ENCODE data around the gene SLC22A4.

SLC22A4 gene

DNA sequence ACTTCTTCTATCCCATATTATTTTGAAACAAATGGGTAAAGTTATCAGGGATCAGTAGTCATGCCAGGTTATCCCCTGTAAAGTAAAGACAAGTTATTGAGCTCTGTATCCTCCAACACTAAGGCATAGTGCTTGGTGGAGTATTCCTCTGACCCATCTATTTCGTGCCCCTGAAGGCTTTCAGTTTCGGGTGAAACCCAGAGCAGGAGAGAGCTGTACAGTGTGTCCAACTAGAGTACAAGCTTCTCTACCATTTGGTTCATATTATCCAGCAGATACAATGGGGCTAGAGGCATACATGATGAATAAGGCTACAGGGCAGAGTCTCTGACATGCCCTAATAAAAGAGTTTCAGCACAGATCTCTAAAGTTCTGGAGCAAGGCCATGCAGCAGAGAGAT is 3.2 kb upstream of the SLC22A4 start:
- no peak overlapping the region for H3K4me3 ChIP-seq (ENCODE audit: low read length)
- TF ChIP-seq, protein P1, sequence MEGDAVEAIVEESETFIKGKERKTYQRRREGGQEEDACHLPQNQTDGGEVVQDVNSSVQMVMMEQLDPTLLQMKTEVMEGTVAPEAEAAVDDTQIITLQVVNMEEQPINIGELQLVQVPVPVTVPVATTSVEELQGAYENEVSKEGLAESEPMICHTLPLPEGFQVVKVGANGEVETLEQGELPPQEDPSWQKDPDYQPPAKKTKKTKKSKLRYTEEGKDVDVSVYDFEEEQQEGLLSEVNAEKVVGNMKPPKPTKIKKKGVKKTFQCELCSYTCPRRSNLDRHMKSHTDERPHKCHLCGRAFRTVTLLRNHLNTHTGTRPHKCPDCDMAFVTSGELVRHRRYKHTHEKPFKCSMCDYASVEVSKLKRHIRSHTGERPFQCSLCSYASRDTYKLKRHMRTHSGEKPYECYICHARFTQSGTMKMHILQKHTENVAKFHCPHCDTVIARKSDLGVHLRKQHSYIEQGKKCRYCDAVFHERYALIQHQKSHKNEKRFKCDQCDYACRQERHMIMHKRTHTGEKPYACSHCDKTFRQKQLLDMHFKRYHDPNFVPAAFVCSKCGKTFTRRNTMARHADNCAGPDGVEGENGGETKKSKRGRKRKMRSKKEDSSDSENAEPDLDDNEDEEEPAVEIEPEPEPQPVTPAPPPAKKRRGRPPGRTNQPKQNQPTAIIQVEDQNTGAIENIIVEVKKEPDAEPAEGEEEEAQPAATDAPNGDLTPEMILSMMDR (conservative IDR thresholded peaks at IDR 0.05; ENCODE audit: low read length): no peak
- DNase-seq (ENCODE audit: low read depth): no peak

DNA sequence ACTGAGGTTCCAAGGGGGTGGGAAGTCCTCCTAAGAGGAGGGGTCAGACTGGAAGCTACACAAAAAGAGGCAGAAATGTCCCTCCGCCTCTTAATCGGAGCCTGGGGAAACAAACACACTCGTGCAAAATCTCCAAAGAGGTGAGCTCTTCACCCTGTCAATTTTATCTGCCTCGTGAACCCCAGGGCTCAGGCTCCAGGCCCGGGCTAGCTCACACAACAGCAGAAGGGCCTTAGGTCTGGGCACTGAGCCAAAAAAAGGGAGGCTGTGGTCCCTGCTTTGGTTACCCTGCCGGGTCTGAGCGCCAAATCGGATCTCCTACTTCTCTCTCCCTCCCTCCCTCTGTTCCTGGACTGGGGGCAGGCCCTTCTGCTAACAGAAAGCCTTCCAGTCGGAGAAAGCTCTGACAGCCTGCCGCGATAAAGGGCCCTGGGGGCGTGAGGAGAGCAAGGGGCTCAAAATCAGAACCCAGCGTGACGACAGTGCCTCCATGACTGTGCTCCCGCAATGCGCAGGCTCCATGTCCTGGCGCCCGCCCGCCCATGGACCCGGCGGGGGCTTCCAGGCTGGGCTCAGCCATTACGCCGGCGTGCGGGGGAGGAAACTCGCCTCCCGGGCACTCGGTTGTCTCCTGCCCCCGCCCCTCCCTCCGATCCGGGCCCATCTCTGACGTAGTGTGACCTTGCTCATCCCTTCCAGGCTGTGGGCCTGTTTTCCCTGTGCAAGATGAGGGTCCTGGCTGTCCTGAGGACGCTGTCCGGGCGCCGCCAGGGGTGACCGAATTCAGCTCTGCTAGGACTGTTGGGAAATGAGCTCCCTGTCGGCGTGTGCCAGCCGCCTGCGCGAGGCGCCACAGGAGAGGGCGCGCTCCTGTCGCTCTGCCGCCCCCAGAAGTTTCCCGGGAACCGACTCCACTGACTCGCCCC is 865 bp upstream of the SLC22A4 start:
- DNase-seq (ENCODE audit: low read depth): peak; percentile 82

DNA sequence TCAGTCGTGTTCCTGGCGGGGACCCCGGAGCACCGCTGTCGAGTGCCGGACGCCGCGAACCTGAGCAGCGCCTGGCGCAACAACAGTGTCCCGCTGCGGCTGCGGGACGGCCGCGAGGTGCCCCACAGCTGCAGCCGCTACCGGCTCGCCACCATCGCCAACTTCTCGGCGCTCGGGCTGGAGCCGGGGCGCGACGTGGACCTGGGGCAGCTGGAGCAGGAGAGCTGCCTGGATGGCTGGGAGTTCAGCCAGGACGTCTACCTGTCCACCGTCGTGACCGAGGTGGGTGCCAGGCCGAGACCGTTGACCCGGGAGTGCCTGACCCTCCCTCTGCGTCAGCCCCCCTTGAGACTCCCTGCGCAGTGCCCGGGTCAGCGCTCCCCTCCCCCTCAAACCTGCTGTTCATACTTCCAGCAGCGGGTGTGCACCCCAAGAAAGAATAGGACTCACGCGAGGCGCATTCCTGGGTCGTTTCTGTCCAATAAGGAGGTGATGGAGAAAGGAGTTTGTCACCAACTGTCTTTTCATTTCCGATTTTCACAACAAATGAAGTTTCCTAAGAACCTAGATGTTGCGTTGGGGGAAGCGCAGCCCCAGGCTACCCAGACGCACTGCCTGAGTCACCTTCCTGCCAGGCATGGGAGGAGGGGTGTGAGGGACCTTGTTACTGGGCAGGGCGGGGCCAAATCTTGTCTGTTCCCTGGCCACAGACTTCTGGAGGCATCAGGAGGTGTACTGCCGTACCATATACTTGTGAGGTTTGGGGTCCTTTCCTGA is 722 bp downstream of the SLC22A4 start:
- peak overlapping the region; percentile 88 for H3K4me3 ChIP-seq (ENCODE audit: low read length)
- TF ChIP-seq, protein P1 (conservative IDR thresholded peaks at IDR 0.05; ENCODE audit: low read length): no peak
- DNase-seq (ENCODE audit: low read depth): peak; percentile 86

More for the DNA sequence above, 865 bp upstream of the SLC22A4 start:
- TF ChIP-seq, protein P1 (conservative IDR thresholded peaks at IDR 0.05; ENCODE audit: low read length): 0 out of 2 replicates have a peak, but pooled peaks have one; percentile 17
- H3K4me3 ChIP-seq (ENCODE audit: low read length): peak overlapping the region; percentile 88

DNA sequence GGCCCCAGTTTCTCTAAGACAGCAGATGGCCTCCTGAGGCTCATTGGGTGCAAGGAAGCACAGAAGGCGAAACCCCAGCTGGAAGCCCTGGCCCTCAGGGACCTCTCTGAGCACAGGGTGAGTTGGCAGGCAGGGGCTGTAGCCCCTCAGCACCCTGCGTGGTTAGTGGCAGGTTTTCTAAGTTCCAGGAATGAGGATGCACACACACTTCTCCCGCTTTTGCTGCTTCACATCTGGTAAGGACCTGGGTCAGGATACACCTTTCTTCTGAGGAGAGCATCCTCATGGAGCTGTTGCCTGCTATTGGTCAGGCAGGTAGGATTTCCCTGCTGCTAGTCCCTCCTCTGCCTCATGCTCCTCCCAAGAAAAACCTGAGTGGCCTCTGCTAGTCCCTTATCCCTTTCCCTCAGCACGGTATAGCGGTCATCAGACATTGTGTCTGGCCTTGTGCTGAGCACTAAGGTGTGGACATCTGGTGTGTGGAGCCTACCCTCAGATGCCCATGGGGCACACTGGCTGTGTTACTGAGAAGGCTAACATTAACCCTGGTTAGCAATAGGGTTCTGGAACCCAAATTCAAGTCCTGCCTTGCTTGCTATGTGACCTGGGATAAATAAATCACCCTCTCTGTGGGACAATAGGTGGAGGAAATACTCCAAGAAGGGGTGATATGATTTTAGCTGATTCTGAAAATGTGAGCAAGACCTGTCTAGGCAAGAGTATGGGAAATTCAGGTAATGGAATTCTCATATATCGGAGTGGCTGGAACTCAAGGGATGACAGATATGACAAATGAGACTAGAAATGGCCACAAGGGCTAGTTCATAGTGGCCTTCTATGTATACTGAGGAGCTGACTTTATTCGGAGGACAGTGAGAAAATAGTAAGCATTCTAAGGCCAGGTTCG is 1.6 kb downstream of the SLC22A4 start:
- peak overlapping the region; percentile 88 for H3K4me3 ChIP-seq (ENCODE audit: low read length)
- no peak for DNase-seq (ENCODE audit: low read depth)
- TF ChIP-seq, protein P1 (conservative IDR thresholded peaks at IDR 0.05; ENCODE audit: low read length): no peak

DNA sequence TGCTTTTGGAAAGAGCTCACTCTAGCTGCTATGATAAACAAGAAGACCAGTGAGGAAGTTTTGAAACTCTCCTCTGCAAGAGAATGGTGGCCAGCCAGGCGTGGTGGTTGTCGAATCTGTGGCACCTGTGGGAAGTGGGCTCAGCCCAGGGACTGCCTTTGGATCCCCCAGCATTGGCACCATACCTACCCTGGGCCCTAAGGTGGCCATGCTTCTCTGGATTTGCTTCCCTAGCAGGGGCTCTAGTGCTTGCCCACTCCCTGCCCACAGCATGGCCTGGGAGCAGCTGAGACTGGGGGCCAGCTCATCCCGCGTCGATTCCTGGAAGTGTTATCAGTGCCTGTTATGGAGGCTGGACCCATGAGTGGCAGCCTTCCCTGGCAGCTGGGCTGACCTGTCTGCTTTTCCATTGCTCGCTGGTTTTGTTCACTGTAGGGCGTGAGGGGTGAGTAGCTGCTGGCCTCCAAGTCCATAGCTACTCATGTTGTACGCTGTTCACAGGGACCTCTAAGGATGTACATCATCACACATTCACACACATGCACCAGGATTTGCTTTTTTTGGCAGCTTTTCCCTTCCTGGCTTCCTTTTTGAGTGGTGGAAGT is 2.3 kb downstream of the SLC22A4 start:
- DNase-seq (ENCODE audit: low read depth): no peak
- TF ChIP-seq, protein P1 (conservative IDR thresholded peaks at IDR 0.05; ENCODE audit: low read length): no peak
- peak overlapping the region; percentile 9; the same call in 1 of the 2 replicates for H3K4me3 ChIP-seq (ENCODE audit: low read length)

DNA sequence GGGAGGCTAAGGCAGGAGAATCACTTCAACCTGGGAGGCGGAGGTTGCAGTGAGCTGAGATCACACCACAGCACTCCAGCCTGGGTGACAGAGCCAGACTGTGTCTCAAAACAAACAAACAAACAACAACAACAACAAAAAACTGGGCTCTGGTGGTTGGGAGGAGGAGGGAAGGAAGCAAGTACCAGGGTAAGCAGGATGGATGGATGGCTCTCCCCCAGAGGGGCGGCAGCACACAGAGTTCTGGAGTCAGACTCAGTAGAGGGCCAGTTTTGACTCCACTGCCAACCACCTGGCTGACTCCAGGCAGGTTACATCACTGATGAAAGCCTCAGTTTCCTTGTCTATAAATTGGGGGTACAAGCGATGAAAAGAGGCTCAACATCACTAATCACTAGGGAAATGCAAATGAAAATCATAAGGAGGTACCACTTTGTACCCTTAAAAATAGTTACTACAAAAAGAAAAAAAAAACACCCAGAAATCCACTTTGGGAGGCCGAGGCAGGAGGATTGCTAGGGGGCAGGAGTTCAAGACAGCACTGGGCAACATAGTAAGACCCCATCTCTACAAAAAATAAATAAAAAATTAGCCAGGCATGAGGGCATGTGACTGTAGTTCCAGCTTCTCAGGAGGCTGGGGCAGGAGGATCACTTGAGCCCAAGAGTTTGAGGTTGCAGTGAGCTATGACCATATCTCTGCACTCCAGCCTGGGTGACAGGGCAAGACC is 3.2 kb downstream of the SLC22A4 start:
- DNase-seq (ENCODE audit: low read depth): no peak
- no peak overlapping the region for H3K4me3 ChIP-seq (ENCODE audit: low read length)
- TF ChIP-seq, protein P1 (conservative IDR thresholded peaks at IDR 0.05; ENCODE audit: low read length): no peak
